Measurements from ENCODE around the gene EPHA3.

GRCh38 chr3:89114841-89115223 is 7.4 kb downstream of the EPHA3 start:
- TF ChIP-seq, protein P1, sequence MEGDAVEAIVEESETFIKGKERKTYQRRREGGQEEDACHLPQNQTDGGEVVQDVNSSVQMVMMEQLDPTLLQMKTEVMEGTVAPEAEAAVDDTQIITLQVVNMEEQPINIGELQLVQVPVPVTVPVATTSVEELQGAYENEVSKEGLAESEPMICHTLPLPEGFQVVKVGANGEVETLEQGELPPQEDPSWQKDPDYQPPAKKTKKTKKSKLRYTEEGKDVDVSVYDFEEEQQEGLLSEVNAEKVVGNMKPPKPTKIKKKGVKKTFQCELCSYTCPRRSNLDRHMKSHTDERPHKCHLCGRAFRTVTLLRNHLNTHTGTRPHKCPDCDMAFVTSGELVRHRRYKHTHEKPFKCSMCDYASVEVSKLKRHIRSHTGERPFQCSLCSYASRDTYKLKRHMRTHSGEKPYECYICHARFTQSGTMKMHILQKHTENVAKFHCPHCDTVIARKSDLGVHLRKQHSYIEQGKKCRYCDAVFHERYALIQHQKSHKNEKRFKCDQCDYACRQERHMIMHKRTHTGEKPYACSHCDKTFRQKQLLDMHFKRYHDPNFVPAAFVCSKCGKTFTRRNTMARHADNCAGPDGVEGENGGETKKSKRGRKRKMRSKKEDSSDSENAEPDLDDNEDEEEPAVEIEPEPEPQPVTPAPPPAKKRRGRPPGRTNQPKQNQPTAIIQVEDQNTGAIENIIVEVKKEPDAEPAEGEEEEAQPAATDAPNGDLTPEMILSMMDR (IDR thresholded peaks at IDR 0.05; ENCODE audit: poor library complexity), result no peak
- TF ChIP-seq EZH2phosphoT487 (IDR thresholded peaks at IDR 0.05; ENCODE audit: low read depth, severe bottlenecking, unreplicated experiment) (no peak), EZH2 (IDR thresholded peaks at IDR 0.05; ENCODE audit: borderline replicate concordance) (no peak)
